Measurements from ENCODE around the gene TRIP12. TPM values are rescaled to one million over a fixed set of nuclear protein-coding genes. Genes with fewer than 3 reads are reported as not detected.
"Not testable (repeated sequence)": the region's sequence is repeated elsewhere in the genome, so short reads cannot be mapped to it uniquely, and the experiment has no call there.

Gene TRIP12
- total RNA-seq, 2 donors from 2014 or later, result 179 to 202 TPM

DNA sequence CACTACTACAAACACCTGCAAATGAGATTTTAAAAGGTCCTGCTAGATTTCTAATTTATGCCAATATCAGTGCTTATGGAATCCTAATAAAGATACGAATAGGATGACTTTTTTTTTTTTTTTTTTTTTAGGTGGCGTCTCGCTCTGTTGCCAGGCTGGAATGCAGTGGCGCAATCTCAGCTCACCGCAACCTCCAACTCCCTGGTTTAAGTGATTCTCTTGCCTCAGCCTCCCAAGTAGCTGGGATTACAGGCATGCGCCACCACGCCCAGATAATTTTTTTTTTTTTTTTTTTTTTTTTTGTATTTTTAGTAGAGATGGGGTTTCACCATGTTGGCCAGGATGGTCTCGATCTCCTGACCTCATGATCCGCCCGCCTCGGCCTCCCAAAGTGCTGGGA, 135.5 kb downstream of the TRIP12 start:
- not testable (repeated sequence) for H3K9me3 ChIP-seq (ENCODE audit: control insufficient read depth, low read length, poor library complexity, severe bottlenecking); ATAC-seq; H3K27me3 Mint-ChIP-seq; H3K4me3 Mint-ChIP-seq; H3K36me3 Mint-ChIP-seq (ENCODE audit: low read depth); DNase-seq
- Mint-ChIP-seq H3K4me1 (peaks cover 17% of the 10 kb centered on the region), H3K27ac (peak overlapping the region; percentile 9)

DNA sequence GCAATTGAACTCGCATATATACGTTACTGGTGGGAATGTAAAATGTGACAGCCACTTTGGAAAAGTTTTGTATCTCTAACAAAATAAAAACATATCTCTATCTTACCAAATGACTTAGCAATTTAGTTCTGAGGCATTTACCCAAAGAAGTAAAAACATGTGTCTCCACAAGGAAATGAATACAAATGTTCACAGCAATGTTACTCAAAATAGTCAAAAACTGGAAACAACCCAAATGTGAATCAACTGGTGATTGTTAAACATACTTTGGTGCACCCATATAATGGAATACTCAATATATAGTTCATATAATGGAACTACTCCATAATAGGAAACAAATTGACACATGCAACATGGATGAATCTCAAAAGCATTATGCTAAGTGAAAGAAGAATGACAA, 137.0 kb downstream of the TRIP12 start:
- H3K27ac Mint-ChIP-seq, result no peak overlapping the region

DNA sequence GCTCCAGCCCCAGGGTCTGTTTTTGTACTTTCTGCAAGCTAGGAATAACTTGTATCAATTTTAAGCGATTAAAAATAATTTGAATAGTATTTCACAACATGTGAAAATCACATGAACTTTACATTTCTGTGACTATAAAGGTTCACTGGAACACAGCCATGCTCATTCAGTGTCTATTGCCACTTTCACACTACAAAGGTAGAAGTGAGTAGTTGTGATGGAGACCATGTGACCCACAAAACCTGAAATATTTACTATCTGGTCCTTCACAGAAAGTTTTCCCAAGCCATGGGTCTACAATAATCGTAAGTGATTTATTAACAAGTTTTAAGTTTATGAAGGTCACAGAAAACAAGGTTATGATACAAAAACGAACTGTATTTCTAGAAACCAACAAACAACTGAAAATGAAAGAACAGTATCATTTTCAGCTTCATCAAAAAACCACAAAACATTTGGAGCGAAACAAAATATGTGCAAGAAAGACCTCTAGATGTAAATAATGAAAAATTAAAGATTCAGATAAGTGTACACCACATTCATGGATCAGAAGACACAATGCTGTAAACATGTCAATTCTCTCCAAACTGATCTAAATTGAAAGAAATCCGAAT, 138.6 kb downstream of the TRIP12 start:
- no peak for DNase-seq
- Mint-ChIP-seq H3K27me3 (no peaks in the 10 kb centered on the region), H3K4me1 (peaks cover 19% of the 10 kb centered on the region), H3K36me3 (ENCODE audit: low read depth) (peaks cover 10% of the 10 kb centered on the region), H3K27ac (peak overlapping the region; percentile 60), H3K4me3 (no peak overlapping the region)
- H3K9me3 ChIP-seq (ENCODE audit: control insufficient read depth, low read length, poor library complexity, severe bottlenecking), result no peaks in the 10 kb centered on the region
- no peak for ATAC-seq

More for the DNA sequence above, 137.0 kb downstream of the TRIP12 start:
- Mint-ChIP-seq H3K36me3 (ENCODE audit: low read depth) (peaks cover 10% of the 10 kb centered on the region), H3K27me3 (no peaks in the 10 kb centered on the region), H3K4me1 (peaks cover 21% of the 10 kb centered on the region), H3K4me3 (no peak overlapping the region)
- DNase-seq (no peak), ATAC-seq (no peak)
- no peaks in the 10 kb centered on the region for H3K9me3 ChIP-seq (ENCODE audit: control insufficient read depth, low read length, poor library complexity, severe bottlenecking)

DNA sequence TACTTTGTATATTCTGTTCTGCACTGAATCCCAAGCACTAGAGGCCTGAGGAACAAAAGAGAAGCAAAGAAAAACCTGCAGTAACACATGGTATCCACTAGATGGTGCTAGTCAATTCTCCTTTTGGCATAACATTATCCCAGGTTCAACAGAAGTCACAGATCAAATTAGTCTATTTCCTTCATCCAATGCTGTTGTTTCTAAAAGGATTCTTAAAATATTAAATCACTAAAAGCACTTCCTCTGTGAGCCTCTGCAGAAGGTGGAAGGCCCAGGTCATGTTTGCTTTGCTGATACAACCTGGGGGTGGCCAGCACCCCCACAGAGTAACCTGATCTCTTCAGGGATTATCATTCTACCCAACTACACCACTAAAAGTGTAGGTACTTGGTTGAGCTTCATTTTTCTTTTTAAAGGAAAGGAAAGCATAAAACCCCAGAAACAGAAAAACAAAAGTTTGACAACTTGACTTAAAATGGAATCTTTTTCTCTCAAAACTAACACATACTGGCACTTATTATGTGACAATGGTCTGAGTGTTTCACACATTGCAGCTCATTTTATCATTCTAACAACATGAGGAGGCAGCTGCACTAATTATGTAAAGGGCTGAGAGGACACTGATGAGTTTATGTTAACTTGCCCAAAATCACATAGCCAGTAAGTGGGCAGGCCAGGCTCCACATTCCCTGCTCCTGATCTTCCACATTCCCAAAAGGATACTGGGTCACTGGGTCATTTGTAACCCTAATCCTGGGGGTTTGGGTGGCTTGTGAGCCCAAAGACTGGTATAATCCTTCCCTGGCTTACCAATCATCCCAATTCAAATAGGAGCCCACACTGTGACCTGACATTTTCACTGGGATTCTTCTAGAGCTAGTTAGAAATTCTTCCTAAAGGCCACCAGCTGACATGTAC, 140.7 kb downstream of the TRIP12 start:
- Mint-ChIP-seq H3K4me3 (no peak overlapping the region), H3K27me3 (no peaks in the 10 kb centered on the region), H3K36me3 (ENCODE audit: low read depth) (peaks cover 12% of the 10 kb centered on the region)

DNA sequence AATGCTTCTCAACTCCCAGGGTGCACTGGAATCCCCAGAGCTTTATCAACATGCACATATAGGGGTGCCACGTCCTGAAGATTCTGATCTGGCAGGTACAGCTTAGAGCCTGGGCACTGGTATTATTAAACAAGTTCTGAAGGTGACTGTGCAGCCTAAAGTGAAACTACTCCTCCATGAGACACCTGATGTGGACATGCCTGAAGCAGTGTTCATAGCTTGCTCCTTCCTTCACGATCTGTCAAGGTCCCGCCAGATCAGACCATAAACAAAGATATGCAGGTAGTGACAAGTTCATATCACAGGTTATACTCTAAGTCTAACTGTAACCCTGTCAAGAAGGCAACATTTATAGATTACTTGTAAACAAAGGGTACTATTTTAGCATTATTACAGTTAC, 142.2 kb downstream of the TRIP12 start:
- no peaks in the 10 kb centered on the region for H3K27me3 Mint-ChIP-seq
- H3K4me3 Mint-ChIP-seq, result no peak overlapping the region
- H3K9me3 ChIP-seq (ENCODE audit: control insufficient read depth, low read length, poor library complexity, severe bottlenecking), result no peaks in the 10 kb centered on the region
- peaks cover 12% of the 10 kb centered on the region for H3K36me3 Mint-ChIP-seq (ENCODE audit: low read depth)
- H3K4me1 Mint-ChIP-seq, result peaks cover 23% of the 10 kb centered on the region
- ATAC-seq (no peak), DNase-seq (no peak)
- no peak overlapping the region for H3K27ac Mint-ChIP-seq

More for the DNA sequence above, 140.7 kb downstream of the TRIP12 start:
- no peaks in the 10 kb centered on the region for H3K9me3 ChIP-seq (ENCODE audit: control insufficient read depth, low read length, poor library complexity, severe bottlenecking)
- Mint-ChIP-seq H3K4me1 (peaks cover 24% of the 10 kb centered on the region), H3K27ac (peak overlapping the region; percentile 69)
- peak; percentile 82 for ATAC-seq
- no peak for DNase-seq

- no peaks in the 10 kb centered on the region for H3K9me3 ChIP-seq (ENCODE audit: control insufficient read depth, low read length, poor library complexity, severe bottlenecking)
- ATAC-seq, result no peak
- H3K36me3 Mint-ChIP-seq (ENCODE audit: low read depth), result peaks cover 17% of the 10 kb centered on the region
- no peak overlapping the region for H3K27ac Mint-ChIP-seq
- peaks cover 20% of the 10 kb centered on the region for H3K4me1 Mint-ChIP-seq
- no peaks in the 10 kb centered on the region for H3K27me3 Mint-ChIP-seq
- no peak for DNase-seq
- H3K4me3 Mint-ChIP-seq, result no peak overlapping the region
Measured at GRCh38 chr2:229777716-229778115, 144.1 kb downstream of the TRIP12 start.

GRCh38 chr2:229775614-229776313, 146.0 kb downstream of the TRIP12 start:
- Mint-ChIP-seq H3K36me3 (ENCODE audit: low read depth) (peaks cover 19% of the 10 kb centered on the region), H3K27ac (peak overlapping the region; percentile 51), H3K4me1 (peaks cover 14% of the 10 kb centered on the region), H3K4me3 (no peak overlapping the region), H3K27me3 (no peaks in the 10 kb centered on the region)
- DNase-seq, result no peak
- H3K9me3 ChIP-seq (ENCODE audit: control insufficient read depth, low read length, poor library complexity, severe bottlenecking), result no peaks in the 10 kb centered on the region
- no peak for ATAC-seq

- no peaks in the 10 kb centered on the region for H3K9me3 ChIP-seq (ENCODE audit: control insufficient read depth, low read length, poor library complexity, severe bottlenecking)
- no peaks in the 10 kb centered on the region for H3K27me3 Mint-ChIP-seq
- peak overlapping the region; percentile 2 for H3K27ac Mint-ChIP-seq
- H3K36me3 Mint-ChIP-seq (ENCODE audit: low read depth), result peaks cover 13% of the 10 kb centered on the region
- ATAC-seq (no peak), DNase-seq (no peak)
- H3K4me3 Mint-ChIP-seq, result no peak overlapping the region
- peaks cover 9% of the 10 kb centered on the region for H3K4me1 Mint-ChIP-seq
Measured at GRCh38 chr2:229774237-229774636, 147.6 kb downstream of the TRIP12 start.

DNA sequence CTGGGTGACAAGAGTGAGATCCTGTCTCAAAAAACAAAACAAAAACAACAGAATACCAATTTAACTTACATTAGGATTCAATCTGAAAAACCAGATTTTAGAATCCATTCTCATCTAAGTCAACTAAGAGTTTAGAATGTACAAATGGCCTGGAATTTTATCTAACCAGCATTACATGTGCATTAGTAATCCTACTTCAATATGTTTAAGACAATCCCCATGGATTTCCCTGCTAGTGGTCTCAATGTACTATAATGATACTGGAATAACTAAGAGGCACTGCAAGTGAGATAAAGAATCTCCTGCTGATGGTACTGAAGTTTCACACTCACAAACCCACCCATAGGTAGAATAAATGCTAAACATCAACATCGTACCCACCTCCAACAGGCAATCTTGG, 153.6 kb downstream of the TRIP12 start:
- H3K36me3 Mint-ChIP-seq (ENCODE audit: low read depth), result peaks cover 12% of the 10 kb centered on the region
- no peak overlapping the region for H3K4me3 Mint-ChIP-seq
- ATAC-seq, result no peak
- no peak overlapping the region for H3K27ac Mint-ChIP-seq
- H3K27me3 Mint-ChIP-seq, result no peaks in the 10 kb centered on the region
- H3K4me1 Mint-ChIP-seq, result no peaks in the 10 kb centered on the region
- no peaks in the 10 kb centered on the region for H3K9me3 ChIP-seq (ENCODE audit: control insufficient read depth, low read length, poor library complexity, severe bottlenecking)
- DNase-seq, result no peak

DNA sequence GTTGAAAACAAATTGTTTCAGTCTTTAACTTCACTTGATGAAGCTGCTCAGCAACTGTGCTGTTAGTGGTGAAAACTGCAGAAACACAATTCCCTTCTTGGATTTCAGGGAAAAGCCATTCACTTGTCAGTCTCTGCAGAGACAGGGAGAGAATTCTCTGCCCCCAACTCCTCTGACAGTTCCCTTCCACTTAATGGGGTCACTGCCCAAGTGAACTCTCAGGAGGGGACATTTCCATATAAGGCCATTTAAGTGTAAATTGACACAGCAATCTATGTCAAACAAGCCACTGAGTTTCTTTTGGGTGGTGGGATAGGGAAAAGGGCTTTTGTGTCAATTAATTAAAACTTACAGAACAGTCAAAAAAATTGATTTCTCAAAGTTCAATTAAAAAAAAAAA, 156.1 kb downstream of the TRIP12 start:
- Mint-ChIP-seq H3K36me3 (ENCODE audit: low read depth) (peaks cover 9% of the 10 kb centered on the region), H3K27me3 (no peaks in the 10 kb centered on the region), H3K4me3 (no peak overlapping the region), H3K27ac (no peak overlapping the region), H3K4me1 (no peaks in the 10 kb centered on the region)
- ATAC-seq (no peak), DNase-seq (no peak)
- no peaks in the 10 kb centered on the region for H3K9me3 ChIP-seq (ENCODE audit: control insufficient read depth, low read length, poor library complexity, severe bottlenecking)

DNA sequence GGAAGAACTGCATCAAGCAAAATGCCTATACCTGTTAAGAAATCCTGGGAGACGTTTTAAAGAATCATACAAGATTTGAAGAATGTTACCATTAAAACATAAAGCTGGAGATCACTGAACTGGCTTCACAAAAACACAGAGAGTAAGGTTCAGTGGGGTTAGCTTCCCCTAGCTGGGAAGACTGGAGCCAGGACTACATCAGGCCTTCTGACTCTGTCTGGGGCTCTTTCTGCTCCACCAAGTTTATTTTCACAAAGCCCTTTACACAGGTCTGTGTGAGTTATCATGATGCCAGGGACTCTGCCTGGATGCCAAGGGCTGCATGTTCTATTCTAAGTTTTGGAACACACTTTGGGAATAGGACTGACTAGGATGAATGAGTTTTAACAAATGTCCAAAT, 160.1 kb downstream of the TRIP12 start:
- H3K36me3 Mint-ChIP-seq (ENCODE audit: low read depth), result peaks cover 4% of the 10 kb centered on the region
- H3K4me3 Mint-ChIP-seq, result no peak overlapping the region
- H3K27ac Mint-ChIP-seq, result no peak overlapping the region
- no peaks in the 10 kb centered on the region for H3K27me3 Mint-ChIP-seq
- DNase-seq (no peak), ATAC-seq (no peak)
- H3K9me3 ChIP-seq (ENCODE audit: control insufficient read depth, low read length, poor library complexity, severe bottlenecking), result no peaks in the 10 kb centered on the region
- H3K4me1 Mint-ChIP-seq, result no peaks in the 10 kb centered on the region

DNA sequence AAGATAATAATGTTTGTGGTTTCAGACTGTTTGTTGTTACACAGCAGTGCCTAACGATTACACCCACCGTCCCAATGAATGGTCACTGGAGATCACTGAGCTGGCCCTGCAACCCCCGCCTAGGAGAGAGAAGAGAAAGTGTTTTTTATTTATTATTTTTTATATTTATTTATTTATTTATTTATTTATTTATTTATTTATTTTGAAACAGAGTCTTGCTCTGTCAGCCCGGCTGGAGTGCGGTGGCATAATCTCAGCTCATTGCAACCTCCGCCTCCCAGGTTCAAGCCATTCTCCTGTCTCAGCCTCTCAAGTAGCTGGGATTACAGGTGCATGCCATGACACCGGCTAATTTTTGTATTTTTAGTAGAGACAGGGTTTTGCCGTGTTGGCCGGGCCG, 164.3 kb downstream of the TRIP12 start:
- DNase-seq; H3K4me3 Mint-ChIP-seq; H3K36me3 Mint-ChIP-seq (ENCODE audit: low read depth); H3K9me3 ChIP-seq (ENCODE audit: control insufficient read depth, low read length, poor library complexity, severe bottlenecking); H3K27ac Mint-ChIP-seq; ATAC-seq; H3K4me1 Mint-ChIP-seq; H3K27me3 Mint-ChIP-seq: not testable (repeated sequence)

- H3K27me3 Mint-ChIP-seq, result no peaks in the 10 kb centered on the region
- H3K4me1 Mint-ChIP-seq, result no peaks in the 10 kb centered on the region
- H3K9me3 ChIP-seq (ENCODE audit: control insufficient read depth, low read length, poor library complexity, severe bottlenecking), result no peaks in the 10 kb centered on the region
- H3K36me3 Mint-ChIP-seq (ENCODE audit: low read depth), result no peaks in the 10 kb centered on the region
- H3K4me3 Mint-ChIP-seq, result no peak overlapping the region
- H3K27ac Mint-ChIP-seq, result no peak overlapping the region
- DNase-seq (no peak), ATAC-seq (no peak)
Measured at GRCh38 chr2:229752970-229753729, 168.7 kb downstream of the TRIP12 start.

Data from T-helper 17 cell (primary cell).